ENCODE measurements around the gene MYL5. TPM values are rescaled to one million over a fixed set of nuclear protein-coding genes. Genes with fewer than 3 reads are reported as not detected.

The MYL5 gene
- total and polyA plus RNA-seq, 10 of the 15 experiments (the other 5 are each of a cell fraction or from before 2014, with no cell fraction given) = 1.2 to 13.8 (median 7.1) TPM

DNA sequence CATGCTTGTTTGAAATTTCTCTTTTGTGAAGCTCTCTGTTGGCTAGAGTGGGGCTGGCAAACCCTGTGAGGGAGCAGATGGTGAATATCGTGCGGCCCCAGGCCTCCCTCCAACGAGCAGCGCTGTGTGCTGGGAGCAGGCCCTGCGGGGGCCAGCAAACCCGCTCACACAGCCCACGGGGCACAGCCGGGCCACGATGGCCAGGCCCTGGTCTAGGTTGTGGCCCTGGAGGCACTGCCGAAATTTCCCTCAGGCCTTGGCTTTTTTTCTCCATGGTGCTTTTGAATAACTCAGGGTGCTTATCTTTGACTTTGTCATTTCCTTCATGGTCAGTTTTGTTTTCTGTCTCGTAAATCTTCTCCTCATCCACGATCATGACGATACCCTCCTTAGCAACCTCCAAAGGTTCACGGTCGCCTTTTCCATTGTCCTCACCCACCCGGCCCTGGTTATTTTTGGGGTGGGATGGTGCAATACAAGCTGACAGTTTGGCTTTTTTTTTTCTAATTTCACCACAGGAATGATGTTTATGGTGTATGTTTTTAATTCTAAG is 52.0 kb downstream of the MYL5 start:
- no peaks in the 10 kb centered on the region for H4K20me1 ChIP-seq (ENCODE audit: control insufficient read depth, insufficient read depth)
- ChIA-PET SMC1A (ENCODE audit: uncharacterized antibody, unreplicated experiment) (interaction anchor here (0.6 kb wide), 1 partner anchor 238 kb away, joined by 3 read pairs; no protein-coding TSS in a partner anchor), RAD21 (ENCODE audit: unreplicated experiment) (no interaction called here), POLR2A (no interaction called here), CTCF (no interaction called here)
- in situ Hi-C loops (cut with MboI) (no loop called here), intact Hi-C loops (cut with micrococcal nuclease; ENCODE audit: unreplicated experiment) (no loop called here)
- no peaks in the 10 kb centered on the region; the same call in none of the 2 replicates for H3K79me2 ChIP-seq (ENCODE audit: control insufficient read depth, insufficient read depth, low read length)
- FAIRE-seq = no peak
- H3K36me3 ChIP-seq (ENCODE audit: control insufficient read depth in 2 of 2, insufficient read depth in 2 of 2, low read length in 1 of 2) = peaks cover 8 to 14% of the 10 kb centered on the region in 2 experiments; a peak in 3 of 4 replicates
- no peak for DNase-seq (ENCODE audit: low read depth, low spot score)
- no peaks in the 10 kb centered on the region for H3K27me3 ChIP-seq (replicated peaks in 1 of 2; ENCODE audit: control insufficient read depth in 2 of 2, insufficient read depth in 2 of 2, low read length in 1 of 2)
- no peak overlapping the region for H2AFZ ChIP-seq (ENCODE audit: control insufficient read depth, low read depth, low read length)
- no peak overlapping the region for H3K27ac ChIP-seq (ENCODE audit: control insufficient read depth, insufficient read depth)
- no TSS peak for BruUV-seq (replicated peaks)
- H3K9ac ChIP-seq (ENCODE audit: control insufficient read depth, insufficient read depth, low read length) = no peak overlapping the region
- no peaks in the 10 kb centered on the region; the same call in 2 of the 3 replicates for H3K9me3 ChIP-seq (replicated peaks; ENCODE audit: control insufficient read depth, insufficient read depth, low read length)
- no peak overlapping the region for H3K4me2 ChIP-seq (ENCODE audit: control insufficient read depth, insufficient read depth)
- TF ChIP-seq MEF2B (IDR thresholded peaks at IDR 0.05; ENCODE audit: partially characterized antibody, poor library complexity, severe bottlenecking) = no peak
- no peak for ATAC-seq
- no peak overlapping the region for H3K4me3 ChIP-seq
- 94% methylated on average over 15 of the region's 16 CpGs for WGBS (ENCODE audit: insufficient coverage, insufficient replicate concordance, low lambda C conversion rate, missing lambda C conversion rate)
- no peaks in the 10 kb centered on the region for H3K4me1 ChIP-seq (ENCODE audit: control insufficient read depth, insufficient read depth, low read length)

DNA sequence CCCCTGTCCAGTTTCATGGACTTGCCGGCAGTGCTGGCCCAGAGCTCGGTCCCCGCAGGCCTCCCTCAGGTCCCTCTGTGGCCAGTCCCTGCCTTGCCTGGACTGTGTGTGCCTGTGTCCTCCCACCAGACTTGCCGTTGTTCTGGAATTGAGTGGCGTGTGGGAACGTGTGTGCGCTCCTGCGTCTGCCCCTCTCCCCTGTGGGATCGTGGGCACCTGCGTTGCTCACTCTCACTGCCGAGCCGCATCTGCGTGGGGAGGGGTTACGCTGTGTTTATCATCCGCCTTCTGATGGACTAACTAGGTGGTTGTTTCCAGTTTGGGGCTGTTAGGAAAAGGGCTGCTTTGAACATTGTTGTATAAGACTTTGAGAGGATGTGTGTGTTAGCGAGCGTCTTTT is 52.5 kb downstream of the MYL5 start:
- no peaks in the 10 kb centered on the region; the same call in none of the 2 replicates for H3K79me2 ChIP-seq (ENCODE audit: control insufficient read depth, insufficient read depth, low read length)
- TF ChIP-seq NFXL1 (IDR thresholded peaks at IDR 0.05; ENCODE audit: borderline replicate concordance) = no peak
- H3K9me3 ChIP-seq (replicated peaks; ENCODE audit: control insufficient read depth, insufficient read depth, low read length) = no peaks in the 10 kb centered on the region; the same call in 2 of the 3 replicates
- no peak overlapping the region for H3K4me3 ChIP-seq
- intact Hi-C loops (cut with micrococcal nuclease; ENCODE audit: unreplicated experiment) = no loop called here
- SMC1A ChIA-PET (ENCODE audit: uncharacterized antibody, unreplicated experiment) = no interaction called here
- RAD21 ChIA-PET (ENCODE audit: unreplicated experiment) = interaction anchor here (0.7 kb wide), 1 partner anchor 420 kb away, joined by 3 read pairs; no protein-coding TSS in a partner anchor
- peaks cover 8 to 12% of the 10 kb centered on the region in 2 experiments; a peak in 3 of 4 replicates for H3K36me3 ChIP-seq (ENCODE audit: control insufficient read depth in 2 of 2, insufficient read depth in 2 of 2, low read length in 1 of 2)
- H3K9ac ChIP-seq (ENCODE audit: control insufficient read depth, insufficient read depth, low read length) = no peak overlapping the region
- POLR2A ChIA-PET = no interaction called here
- no peak for FAIRE-seq
- no peak overlapping the region for H3K4me2 ChIP-seq (ENCODE audit: control insufficient read depth, insufficient read depth)
- no peaks in the 10 kb centered on the region for H3K27me3 ChIP-seq (replicated peaks in 1 of 2; ENCODE audit: control insufficient read depth in 2 of 2, insufficient read depth in 2 of 2, low read length in 1 of 2)
- no peak for DNase-seq (ENCODE audit: low read depth, low spot score)
- ATAC-seq = no peak
- no peaks in the 10 kb centered on the region for H3K4me1 ChIP-seq (ENCODE audit: control insufficient read depth, insufficient read depth, low read length)
- no peaks in the 10 kb centered on the region for H4K20me1 ChIP-seq (ENCODE audit: control insufficient read depth, insufficient read depth)
- no peak overlapping the region for H3K27ac ChIP-seq (ENCODE audit: control insufficient read depth, insufficient read depth)
- no TSS peak for BruUV-seq (replicated peaks)
- in situ Hi-C loops (cut with MboI) = no loop called here
- WGBS (ENCODE audit: insufficient coverage, insufficient replicate concordance, low lambda C conversion rate, missing lambda C conversion rate) = 92% methylated on average over 17 of the region's 17 CpGs
- CTCF ChIA-PET = no interaction called here
- H2AFZ ChIP-seq (ENCODE audit: control insufficient read depth, low read depth, low read length) = no peak overlapping the region

Data from GM12878 (cell line).